Gastroesophageal sphincter (tissue), 3 donors: ENCODE results near the gene NUP93.

ENCODE experiments used
- CTCF ChIP-seq, 4 experiments: fragments of 200-600 bp in 2 of 4; fragments of 450-650 bp in 2 of 4; sonication (generic) in 1 of 4; IDR thresholded peaks; one replicate each; pipeline ENCODE4 v1.5.1; 2017 to 2019; ENCODE audit warnings: antibody characterized with exemption in 4 of 4, mild to moderate bottlenecking in 2 of 4, moderate library complexity in 2 of 4
- POLR2A ChIP-seq, 2 donors: fragments of 450-650 bp; IDR thresholded peaks; one replicate each; pipeline ENCODE4 v1.6.1; 2017; ENCODE audit warnings: antibody characterized with exemption in 2 of 2, mild to moderate bottlenecking in 2 of 2, moderate library complexity in 1 of 2

DNA sequence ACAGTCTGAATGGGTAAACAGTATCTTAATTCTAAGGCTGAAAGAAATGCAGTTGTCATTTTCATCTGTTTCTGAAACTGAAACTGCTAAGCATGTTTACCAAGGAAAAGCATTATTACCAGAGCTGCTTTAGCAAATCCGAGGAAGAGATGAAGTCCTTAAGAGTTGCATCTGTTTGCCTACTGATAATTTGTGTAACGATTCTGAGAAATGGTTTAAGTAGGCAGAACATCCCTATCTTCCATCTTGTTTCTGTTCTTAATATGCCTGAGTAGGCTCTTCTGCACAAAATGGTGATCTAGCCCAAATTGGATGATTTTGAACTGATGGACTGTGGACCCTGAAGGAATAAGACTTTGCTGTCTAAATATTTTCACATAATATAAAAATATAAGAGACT lies 34.9 kb downstream of the NUP93 start:
- TF ChIP-seq CTCF (IDR thresholded peaks at IDR 0.05) (no peak), POLR2A (IDR thresholded peaks at IDR 0.05) (no peak)
